ENCODE measurements around the gene ANKRD55.

DNA sequence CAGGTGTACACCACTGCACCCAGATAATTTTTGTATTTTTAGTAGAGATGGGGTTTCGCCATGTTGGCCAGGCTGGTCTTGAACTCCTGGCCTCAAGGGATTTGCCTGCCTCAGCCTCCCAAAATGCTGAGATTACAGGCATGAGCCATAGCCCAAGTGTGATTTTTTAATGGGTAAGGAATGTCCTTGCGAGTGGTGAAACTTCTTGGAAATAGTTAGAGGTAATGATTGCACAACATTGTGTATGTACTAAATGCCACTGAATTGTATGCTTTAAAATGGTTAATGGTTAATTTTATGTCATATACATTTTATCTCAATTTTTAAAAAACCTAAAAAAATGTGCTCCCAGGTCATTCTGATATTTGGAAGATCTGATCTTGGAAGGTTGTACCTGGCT is 178.5 kb downstream of the ANKRD55 start:
- TF ChIP-seq, protein P1, sequence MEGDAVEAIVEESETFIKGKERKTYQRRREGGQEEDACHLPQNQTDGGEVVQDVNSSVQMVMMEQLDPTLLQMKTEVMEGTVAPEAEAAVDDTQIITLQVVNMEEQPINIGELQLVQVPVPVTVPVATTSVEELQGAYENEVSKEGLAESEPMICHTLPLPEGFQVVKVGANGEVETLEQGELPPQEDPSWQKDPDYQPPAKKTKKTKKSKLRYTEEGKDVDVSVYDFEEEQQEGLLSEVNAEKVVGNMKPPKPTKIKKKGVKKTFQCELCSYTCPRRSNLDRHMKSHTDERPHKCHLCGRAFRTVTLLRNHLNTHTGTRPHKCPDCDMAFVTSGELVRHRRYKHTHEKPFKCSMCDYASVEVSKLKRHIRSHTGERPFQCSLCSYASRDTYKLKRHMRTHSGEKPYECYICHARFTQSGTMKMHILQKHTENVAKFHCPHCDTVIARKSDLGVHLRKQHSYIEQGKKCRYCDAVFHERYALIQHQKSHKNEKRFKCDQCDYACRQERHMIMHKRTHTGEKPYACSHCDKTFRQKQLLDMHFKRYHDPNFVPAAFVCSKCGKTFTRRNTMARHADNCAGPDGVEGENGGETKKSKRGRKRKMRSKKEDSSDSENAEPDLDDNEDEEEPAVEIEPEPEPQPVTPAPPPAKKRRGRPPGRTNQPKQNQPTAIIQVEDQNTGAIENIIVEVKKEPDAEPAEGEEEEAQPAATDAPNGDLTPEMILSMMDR (IDR thresholded peaks at IDR 0.05): no peak
- no peak for TF ChIP-seq POLR2A (IDR thresholded peaks at IDR 0.05)
